Measurements from ENCODE around the gene SLC24A5. TPM values are rescaled to one million over a fixed set of nuclear protein-coding genes. Genes with fewer than 3 reads are reported as not detected.

The SLC24A5 gene
- total RNA-seq, 1 donor from 2014 or later = not detected

Other genes starting within 250 kb of the SLC24A5 start
- 3.7 TPM for gene MYEF2, start 57.3 kb downstream of the SLC24A5 start, total RNA-seq
- not detected for gene CTXN2, start 70.7 kb downstream of the SLC24A5 start, total RNA-seq
- gene SLC12A1, start 85.3 kb downstream of the SLC24A5 start, total RNA-seq = not detected
- 32.9 TPM for gene DUT, start 210.4 kb downstream of the SLC24A5 start, total RNA-seq

Measured in skeletal muscle tissue (tissue), 1 donor.